SK-N-MC (cell line): ENCODE results near the gene SLC35F3.

Experiments
- EZH2 ChIP-seq: fragments of 200-600 bp; sonication (generic); IDR thresholded peaks from one replicate; pipeline ENCODE4 v1.6.1; 2017; ENCODE audit warnings: antibody characterized with exemption
- FOXP2 ChIP-seq: optimal IDR thresholded peaks from 2 replicates; pipeline ENCODE3; 2011; ENCODE audit warnings: mild to moderate bottlenecking, moderate library complexity; ENCODE audit not compliant: insufficient read depth; ENCODE audit errors: extremely low read length, control extremely low read depth
- POLR2AphosphoS5 ChIP-seq: IDR thresholded peaks from 2 replicates; pipeline ENCODE4 v1.6.1; 2012; ENCODE audit warnings: mild to moderate bottlenecking, low read depth, low read length, borderline replicate concordance

- TF ChIP-seq EZH2 = no peak
- no peak for TF ChIP-seq FOXP2
- TF ChIP-seq POLR2AphosphoS5 = no peak
These were observed 469.4 kb downstream of the SLC35F3 start for GRCh38 chr1:234373959-234374254.
